H1 (cell line): ENCODE results near the gene LMNTD2. TPM values are rescaled to one million over a fixed set of nuclear protein-coding genes. Genes with fewer than 3 reads are reported as not detected.
A peak's percentile ranks its signal among the peaks of the same experiment; 100 is the strongest.

Experiments used
- CTCF ChIA-PET: fragments of 300-600 bp; sonication (Branson Sonifier 250); formaldehyde crosslinking; loops from one replicate; lab custom pipeline; 2021; ENCODE audit not compliant: partially characterized antibody; lab: Charles Lee
- POLR2A ChIA-PET: fragments of 300-600 bp; sonication (Branson Sonifier 250); formaldehyde crosslinking; loops from one replicate; lab custom pipeline; 2021; ENCODE audit warnings: inconsistent platforms; ENCODE audit not compliant: partially characterized antibody; lab: Charles Lee
- DNase-seq, 2 experiments: peaks; one replicate each; pipeline versions ENCODE4 v3.0.0 to v3.0.0-alpha.2; 2010 to 2022; ENCODE audit warnings: low spot score in 2 of 2, low read depth in 1 of 2, mixed read lengths in 1 of 2
- FAIRE-seq: peaks from 2 replicates; lab custom pipeline; 2011; peaks lifted over from hg19 to GRCh38; lab: Jason Lieb, UNC
- H2AFZ ChIP-seq: 2 replicates; pipeline ENCODE4 v1.8.1; 2012; ENCODE audit warnings: low read length, inconsistent platforms
- H2AK5ac ChIP-seq: 2 replicates; pipeline ENCODE4 v1.6.1; 2013; ENCODE audit warnings: low read depth, low read length
- H2BK120ac ChIP-seq: replicated peaks from 2 replicates; pipeline ENCODE3; 2013; ENCODE audit warnings: low read depth, low read length, inconsistent platforms
- H2BK12ac ChIP-seq: 2 replicates; pipeline ENCODE4 v1.6.1; 2013; ENCODE audit warnings: low read depth, low read length
- H2BK15ac ChIP-seq: 2 replicates; pipeline ENCODE4 v1.6.1; 2013; ENCODE audit warnings: low read length
- H2BK20ac ChIP-seq: 2 replicates; pipeline ENCODE4 v1.6.1; 2013; ENCODE audit warnings: low read length
- H2BK5ac ChIP-seq: 2 replicates; pipeline ENCODE4 v1.6.1; 2013; ENCODE audit warnings: low read depth, low read length
- H3K14ac ChIP-seq: 2 replicates; pipeline ENCODE4 v1.6.1; 2013; ENCODE audit warnings: inconsistent platforms; ENCODE audit not compliant: insufficient read length
- H3K18ac ChIP-seq: 2 replicates; pipeline ENCODE4 v1.6.1; 2013; ENCODE audit warnings: low read length; ENCODE audit errors: extremely low read depth
- H3K23ac ChIP-seq: 2 replicates; pipeline ENCODE4 v1.6.1; 2013; ENCODE audit warnings: inconsistent platforms; ENCODE audit not compliant: insufficient read length
- H3K23me2 ChIP-seq: 2 replicates; pipeline ENCODE4 v1.6.1; 2013; ENCODE audit warnings: low read depth, low read length
- H3K27ac ChIP-seq: 2 replicates; pipeline ENCODE4 v1.6.1; 2011; ENCODE audit warnings: low read depth, low read length, inconsistent platforms
- H3K27me3 ChIP-seq, 4 experiments: replicated peaks in 1 of 4; 1 replicate in 1 of 4; 2 replicates in 3 of 4; pipeline versions ENCODE4 v1.6.1 to v1.8.1; 2011 to 2013; ENCODE audit warnings: low read length in 3 of 4, mild to moderate bottlenecking in 3 of 4, inconsistent platforms in 2 of 4, mixed read lengths in 2 of 4, moderate library complexity in 1 of 4; ENCODE audit not compliant: control insufficient read depth in 3 of 4, insufficient read depth in 3 of 4; ENCODE audit errors: extremely low read depth in 1 of 4
- H3K36me3 ChIP-seq, 4 experiments: 2 replicates each; pipeline versions ENCODE4 v1.6.1 to v1.8.1; 2011 to 2013; ENCODE audit warnings: mild to moderate bottlenecking in 4 of 4, low read length in 3 of 4, moderate library complexity in 2 of 4, control low read depth in 1 of 4, inconsistent platforms in 1 of 4; ENCODE audit not compliant: insufficient read depth in 4 of 4, control insufficient read depth in 2 of 4
- H3K4ac ChIP-seq: replicated peaks from 2 replicates; pipeline ENCODE3; 2013; ENCODE audit warnings: low read length, low read depth, mixed read lengths, inconsistent platforms; ENCODE audit not compliant: insufficient read length
- H3K4me1 ChIP-seq, 4 experiments: replicated peaks in 1 of 4; 1 replicate in 1 of 4; 2 replicates in 3 of 4; pipeline versions ENCODE4 v1.6.1 to v1.8.1; 2011 to 2013; ENCODE audit warnings: low read length in 3 of 4, inconsistent platforms in 2 of 4, mixed read lengths in 1 of 4; ENCODE audit not compliant: insufficient read depth in 4 of 4, control insufficient read depth in 3 of 4
- H3K4me2 ChIP-seq, 2 experiments: 2 replicates each; pipeline versions ENCODE4 v1.6.1 to v1.8.1; 2011 to 2013; ENCODE audit warnings: low read depth in 2 of 2, low read length in 2 of 2, control low read depth in 1 of 2, inconsistent platforms in 1 of 2, mild to moderate bottlenecking in 1 of 2; ENCODE audit not compliant: insufficient read depth in 1 of 2
- H3K4me3 ChIP-seq, 4 experiments: fragments of 200-600, 300-600 bp in 1 of 4; sonication (generic), shearing (Covaris generic), sonication (Bioruptor Twin) in 1 of 4; 2 replicates each; pipeline versions ENCODE4 v1.5.1 to v1.8.1; 2011 to 2016; ENCODE audit warnings: low read length in 4 of 4, low read depth in 3 of 4, control low read depth in 2 of 4, inconsistent platforms in 2 of 4, mild to moderate bottlenecking in 2 of 4, mixed read lengths in 1 of 4, moderate library complexity in 1 of 4; ENCODE audit not compliant: insufficient read depth in 2 of 4; ENCODE audit errors: extremely low read depth in 1 of 4
- H3K56ac ChIP-seq: replicated peaks from 2 replicates; pipeline ENCODE3; 2013; ENCODE audit warnings: low read depth, mild to moderate bottlenecking, mixed read lengths, low read length, inconsistent platforms; ENCODE audit not compliant: insufficient read length
- H3K79me1 ChIP-seq: 2 replicates; pipeline ENCODE4 v1.6.1; 2013; ENCODE audit warnings: low read depth, low read length, control low read depth
- H3K79me2 ChIP-seq, 2 experiments: 2 replicates each; pipeline versions ENCODE4 v1.6.1 to v1.8.1; 2012 to 2013; ENCODE audit warnings: low read length in 2 of 2, mild to moderate bottlenecking in 2 of 2, inconsistent platforms in 1 of 2; ENCODE audit not compliant: insufficient read depth in 2 of 2, control insufficient read depth in 1 of 2
- H3K9ac ChIP-seq, 4 experiments: replicated peaks in 1 of 4; 1 replicate in 1 of 4; 2 replicates in 3 of 4; pipeline versions ENCODE4 v1.6.1 to v1.8.1; 2011 to 2013; ENCODE audit warnings: low read depth in 3 of 4, low read length in 3 of 4, control low read depth in 2 of 4, mild to moderate bottlenecking in 2 of 4, moderate library complexity in 2 of 4, inconsistent platforms in 1 of 4; ENCODE audit errors: extremely low read depth in 1 of 4
- H3K9me3 ChIP-seq, 2 experiments: 2 replicates each; pipeline versions ENCODE4 v1.6.1 to v1.8.1; 2012 to 2013; ENCODE audit warnings: mild to moderate bottlenecking in 2 of 2, moderate library complexity in 2 of 2, control low read depth in 1 of 2, inconsistent platforms in 1 of 2, low read depth in 1 of 2, low read length in 1 of 2, mixed read lengths in 1 of 2; ENCODE audit not compliant: insufficient read depth in 2 of 2
- H4K20me1 ChIP-seq, 2 experiments: replicated peaks in 1 of 2; 2 replicates each; pipeline versions ENCODE3 to v1.8.1; 2011 to 2013; ENCODE audit warnings: inconsistent platforms in 2 of 2, low read length in 2 of 2, mild to moderate bottlenecking in 1 of 2; ENCODE audit not compliant: insufficient read depth in 2 of 2, control insufficient read depth in 1 of 2
- H4K5ac ChIP-seq: 2 replicates; pipeline ENCODE4 v1.6.1; 2013; ENCODE audit warnings: low read length, low read depth, mixed read lengths, inconsistent platforms; ENCODE audit not compliant: insufficient read length
- H4K8ac ChIP-seq: 2 replicates; pipeline ENCODE4 v1.8.0; 2013; ENCODE audit warnings: mild to moderate bottlenecking, moderate library complexity, low read length, inconsistent platforms; ENCODE audit not compliant: insufficient read depth; ENCODE audit errors: extremely low read depth
- H4K91ac ChIP-seq: replicated peaks from 2 replicates; pipeline ENCODE3; 2013; ENCODE audit warnings: low read length, mixed read lengths, inconsistent platforms; ENCODE audit not compliant: insufficient read length
- CHD2 ChIP-seq: IDR thresholded peaks from 2 replicates; pipeline ENCODE4 v1.6.1; 2012; ENCODE audit warnings: low read length, improper control_type of control experiment
- CTBP2 ChIP-seq: IDR thresholded peaks from 2 replicates; pipeline ENCODE4 v1.7.0; 2011; ENCODE audit warnings: borderline replicate concordance, mild to moderate bottlenecking, moderate library complexity, mixed read lengths, low read length; ENCODE audit not compliant: insufficient read depth, insufficient read length
- KDM4A ChIP-seq: IDR thresholded peaks from one replicate; pipeline ENCODE4 v1.7.1; 2012; ENCODE audit warnings: low read depth, mild to moderate bottlenecking, moderate library complexity, low read length, inconsistent platforms; ENCODE audit not compliant: severe bottlenecking
- POLR2A ChIP-seq, 2 experiments: IDR thresholded peaks; 1 replicate in 1 of 2; 2 replicates in 1 of 2; pipeline ENCODE4 v1.6.1; 2011; ENCODE audit warnings: low read depth in 2 of 2, low read length in 2 of 2, mild to moderate bottlenecking in 2 of 2; ENCODE audit errors: control extremely low read depth in 1 of 2
- POLR2AphosphoS5 ChIP-seq: IDR thresholded peaks from 2 replicates; pipeline ENCODE4 v1.6.1; 2011; ENCODE audit warnings: low read depth, low read length
- RBBP5 ChIP-seq: IDR thresholded peaks from 2 replicates; pipeline ENCODE4 v1.7.1; 2012; ENCODE audit warnings: low read depth, mild to moderate bottlenecking, inconsistent platforms, low read length, moderate library complexity, borderline replicate concordance
- SP4 ChIP-seq: IDR thresholded peaks from 2 replicates; pipeline ENCODE4 v1.6.1; 2012; ENCODE audit warnings: low read length, inconsistent platforms
- SUZ12 ChIP-seq: fragments of 200-600 bp; sonication (generic); IDR thresholded peaks from 2 replicates; pipeline ENCODE4 v1.6.1; 2012; ENCODE audit warnings: mild to moderate bottlenecking, inconsistent platforms, low read length, moderate library complexity, mixed read lengths
- TAF1 ChIP-seq: IDR thresholded peaks from 2 replicates; pipeline ENCODE4 v1.6.1; 2011; ENCODE audit warnings: mild to moderate bottlenecking, low read depth, low read length
- TAF7 ChIP-seq: optimal IDR thresholded peaks from 2 replicates; pipeline ENCODE3; 2011; ENCODE audit warnings: low read depth, mild to moderate bottlenecking, inconsistent platforms, low read length, moderate library complexity, borderline replicate concordance
- TBP ChIP-seq: IDR thresholded peaks from 2 replicates; pipeline ENCODE4 v1.6.1; 2011; ENCODE audit warnings: low read depth, low read length, improper control_type of control experiment
- YY1 ChIP-seq: IDR thresholded peaks from 2 replicates; pipeline ENCODE4 v1.6.1; 2011; ENCODE audit warnings: low read depth, mild to moderate bottlenecking, low read length
- WGBS, 2 experiments: shearing (Covaris generic) in 1 of 2; methylation state at CpG; one replicate each; pipeline versions ENCODE4 v1.1.6 to v1.1.7; 2013 to 2015; ENCODE audit warnings: low lambda C conversion rate in 2 of 2, mixed read lengths in 2 of 2, inconsistent platforms in 1 of 2, low coverage in 1 of 2, missing lambda C conversion rate in 1 of 2; ENCODE audit not compliant: insufficient replicate concordance in 2 of 2, insufficient coverage in 1 of 2, insufficient read length in 1 of 2; ENCODE audit errors: extremely low coverage in 1 of 2, missing lambda C conversion rate in 1 of 2; 5-methylcytosine and 5-hydroxymethylcytosine counted together
- polyA plus RNA-seq, 7 experiments: library from polyadenylated mRNA; depleted of rRNA in 3 of 7; stranded (reverse) in 5 of 7; unstranded in 2 of 7; fragments of >200 nt in 5 of 7; fragments of 200-250 nt in 2 of 7; gene quantifications; 1 replicate in 5 of 7; 2 replicates in 1 of 7; 4 replicates in 1 of 7; pipeline versions ENCODE4 v1.2.1 to v1.2.3, GENCODE V29; 2011 to 2013; ENCODE audit warnings: missing spikeins in 2 of 7, mixed read lengths in 2 of 7
- total RNA-seq: library from RNA; stranded (reverse); fragmentation: NEBNext Ultra II Directional; extraction: Animal tissue kit (Norgen Biotek cat#: 25700); gene quantifications from 2 replicates; pipeline ENCODE4 v1.2.1, GENCODE V29; 2021

Gene LMNTD2
- total and polyA plus RNA-seq, 2 of the 8 experiments (the other 6 are each of a cell fraction or from before 2014, with no cell fraction given): 1.6 to 3.1 TPM

GRCh38 chr11:575996-576768, 15.6 kb upstream of the LMNTD2 start, which contains the start of gene PHRF1:
PHRF1 (plus strand) TSS chr11:576470; CDS start chr11:581513, 5,043 bp downstream.
- peak within 1 kb of the TSS; percentile 98 for H2BK5ac ChIP-seq
- peak within 1 kb of the TSS; percentile 99 for H3K18ac ChIP-seq
- peak within 1 kb of the TSS; percentile 97 for H3K56ac ChIP-seq
- H4K5ac ChIP-seq: peak within 1 kb of the TSS; percentile 99
- H3K36me3 ChIP-seq: no peaks in the 10 kb centered on the region
- peak within 1 kb of the TSS; percentile 98 for H2BK120ac ChIP-seq
- H3K79me2 ChIP-seq: peaks cover 38 to 43% of the 10 kb centered on the region in 2 experiments
- H4K91ac ChIP-seq: peak within 1 kb of the TSS; percentile 98
- peak within 1 kb of the TSS; percentile 99; the same call in 1 of the 2 replicates for H2AFZ ChIP-seq
- H3K27ac ChIP-seq: peak within 1 kb of the TSS; percentile 100
- H2BK20ac ChIP-seq: peak within 1 kb of the TSS; percentile 93; the same call in 1 of the 2 replicates
- H4K8ac ChIP-seq: peak within 1 kb of the TSS; percentile 100
- no peaks in the 10 kb centered on the region for H3K9me3 ChIP-seq
- 2% methylated on average over 26 of the region's 99 CpGs; no CpG with 5 or more reads in 1 of the 2 experiments for WGBS, 2 experiments
- H3K9ac ChIP-seq: peak within 1 kb of the TSS; percentile 97 to 100 (median 99)
- peaks cover 16% of the 10 kb centered on the region for H3K79me1 ChIP-seq
- H3K14ac ChIP-seq: peak within 1 kb of the TSS; percentile 95
- H2AK5ac ChIP-seq: no peak within 1 kb of the TSS
- H3K4me3 ChIP-seq: peak within 1 kb of the TSS; percentile 87 to 99 (median 88)
- DNase-seq (peak; percentile 75 to 96), FAIRE-seq (no peak)
- ChIA-PET POLR2A (interaction anchor here (0.7 to 2.1 kb wide), 16 partner anchors 8 to 175 kb away, joined by 3 to 15 read pairs (median 4); partner anchors contain the start of genes IRF7, LMNTD2, LRRC56 and PTDSS2), CTCF (interaction anchor here (0.7 to 2.1 kb wide), 6 partner anchors 10 to 37 kb away, joined by 4 to 7 read pairs (median 6); no protein-coding TSS in a partner anchor)
- peaks cover 15% of the 10 kb centered on the region for H3K23me2 ChIP-seq
- peaks cover 31 to 38% of the 10 kb centered on the region in 2 experiments for H4K20me1 ChIP-seq
- H3K4me1 ChIP-seq: peaks cover 6 to 25% (median 15%) of the 10 kb centered on the region in 4 experiments
- peak within 1 kb of the TSS; percentile 31; the same call in 1 of the 2 replicates for H2BK15ac ChIP-seq
- peaks cover 8 to 17% (median 13%) of the 10 kb centered on the region in 4 experiments for H3K27me3 ChIP-seq
- no peak within 1 kb of the TSS for H3K23ac ChIP-seq
- peak within 1 kb of the TSS; percentile 99 for H2BK12ac ChIP-seq
- peak within 1 kb of the TSS; percentile 91 to 99 for H3K4me2 ChIP-seq
- H3K4ac ChIP-seq: peak within 1 kb of the TSS; percentile 91
- TF ChIP-seq KDM4A (peak; percentile 37), TBP (peak; percentile 96), SP4 (peak; percentile 83; the same call in 1 of the 2 replicates), TAF1 (peak; percentile 99), POLR2AphosphoS5 (peak; percentile 90), CTBP2 (no peak), CHD2 (peak; percentile 67; the same call in 1 of the 2 replicates), YY1 (0 out of 2 replicates have a peak, but pooled peaks have one; percentile 7), TAF7 (peak; percentile 99), SUZ12 (no peak), POLR2A (IDR thresholded peaks at IDR 0.05; ENCODE audit: control extremely low read depth in 1 of 2, low read depth in 2 of 2, low read length in 2 of 2) (peak in 1 of 2 experiments; percentile 92; a peak in 2 of 3 replicates), RBBP5 (peak; percentile 40; the same call in 1 of the 2 replicates)
